Prostate gland (tissue), 2 donors: Measurements from ENCODE around the gene SPINK8.

Source experiments
- POLR2A ChIP-seq: fragments of 450-650 bp; IDR thresholded peaks from one replicate; pipeline ENCODE4 v1.6.1; 2016; ENCODE audit warnings: antibody characterized with exemption, mild to moderate bottlenecking
- POLR2AphosphoS5 ChIP-seq: sonication (generic); formaldehyde crosslinking; IDR thresholded peaks from one replicate; pipeline ENCODE4 v1.6.1; 2017; ENCODE audit warnings: antibody characterized with exemption
- TF ChIP-seq, protein P1 (sequence below), 4 experiments: fragments of 200-600 bp in 2 of 4; fragments of 450-650 bp in 2 of 4; sonication (generic) in 2 of 4; IDR thresholded peaks; 1 replicate in 3 of 4; 2 replicates in 1 of 4; pipeline ENCODE4 v1.5.1; 2016 to 2019; ENCODE audit warnings: antibody characterized with exemption in 4 of 4, mild to moderate bottlenecking in 2 of 4, moderate library complexity in 2 of 4

GRCh38 chr3:48371651-48372376 lies 38.4 kb upstream of the SPINK8 start, which contains the start of gene FBXW12:
- TF ChIP-seq, protein P1, sequence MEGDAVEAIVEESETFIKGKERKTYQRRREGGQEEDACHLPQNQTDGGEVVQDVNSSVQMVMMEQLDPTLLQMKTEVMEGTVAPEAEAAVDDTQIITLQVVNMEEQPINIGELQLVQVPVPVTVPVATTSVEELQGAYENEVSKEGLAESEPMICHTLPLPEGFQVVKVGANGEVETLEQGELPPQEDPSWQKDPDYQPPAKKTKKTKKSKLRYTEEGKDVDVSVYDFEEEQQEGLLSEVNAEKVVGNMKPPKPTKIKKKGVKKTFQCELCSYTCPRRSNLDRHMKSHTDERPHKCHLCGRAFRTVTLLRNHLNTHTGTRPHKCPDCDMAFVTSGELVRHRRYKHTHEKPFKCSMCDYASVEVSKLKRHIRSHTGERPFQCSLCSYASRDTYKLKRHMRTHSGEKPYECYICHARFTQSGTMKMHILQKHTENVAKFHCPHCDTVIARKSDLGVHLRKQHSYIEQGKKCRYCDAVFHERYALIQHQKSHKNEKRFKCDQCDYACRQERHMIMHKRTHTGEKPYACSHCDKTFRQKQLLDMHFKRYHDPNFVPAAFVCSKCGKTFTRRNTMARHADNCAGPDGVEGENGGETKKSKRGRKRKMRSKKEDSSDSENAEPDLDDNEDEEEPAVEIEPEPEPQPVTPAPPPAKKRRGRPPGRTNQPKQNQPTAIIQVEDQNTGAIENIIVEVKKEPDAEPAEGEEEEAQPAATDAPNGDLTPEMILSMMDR (IDR thresholded peaks at IDR 0.05) = no peak
- no peak for TF ChIP-seq POLR2AphosphoS5
- TF ChIP-seq POLR2A = no peak
